H1 (cell line): ENCODE measurements around the gene SLX4IP. TPM values are rescaled to one million over a fixed set of nuclear protein-coding genes. Genes with fewer than 3 reads are reported as not detected.

Experiments used
- CHD2 ChIP-seq: IDR thresholded peaks from 2 replicates; pipeline ENCODE4 v1.6.1; 2012; ENCODE audit warnings: low read length, improper control_type of control experiment
- FOSL1 ChIP-seq: IDR thresholded peaks from 2 replicates; pipeline ENCODE4 v1.6.1; 2011; ENCODE audit warnings: mild to moderate bottlenecking, low read depth, low read length, moderate library complexity; ENCODE audit not compliant: insufficient read depth
- GABPA ChIP-seq: IDR thresholded peaks from 2 replicates; pipeline ENCODE4 v1.6.1; 2011; ENCODE audit warnings: mild to moderate bottlenecking, low read length, moderate library complexity, borderline replicate concordance; ENCODE audit not compliant: insufficient read depth
- HDAC2 ChIP-seq, 2 experiments: fragments of 300-600 bp in 1 of 2; sonication (generic) in 1 of 2; IDR thresholded peaks; 2 replicates each; pipeline ENCODE4 v1.6.1; 2011 to 2012; ENCODE audit warnings: low read depth in 2 of 2, low read length in 2 of 2, mild to moderate bottlenecking in 2 of 2, moderate library complexity in 2 of 2, borderline replicate concordance in 1 of 2, inconsistent platforms in 1 of 2
- POU5F1 ChIP-seq: IDR thresholded peaks from 2 replicates; pipeline ENCODE4 v1.6.1; 2011; ENCODE audit warnings: low read depth, mild to moderate bottlenecking, low read length, moderate library complexity
- SIN3A ChIP-seq, 2 experiments: IDR thresholded peaks in 1 of 2; conservative IDR thresholded peaks in 1 of 2; 2 replicates each; pipeline ENCODE4 v1.6.1; 2011 to 2012; ENCODE audit warnings: low read length in 2 of 2, improper control_type of control experiment in 1 of 2, low read depth in 1 of 2, mild to moderate bottlenecking in 1 of 2
- polyA plus RNA-seq, 7 experiments: library from polyadenylated mRNA; depleted of rRNA in 3 of 7; stranded (reverse) in 5 of 7; unstranded in 2 of 7; fragments of >200 nt in 5 of 7; fragments of 200-250 nt in 2 of 7; gene quantifications; 1 replicate in 5 of 7; 2 replicates in 1 of 7; 4 replicates in 1 of 7; pipeline versions ENCODE4 v1.2.1 to v1.2.3, GENCODE V29; 2011 to 2013; ENCODE audit warnings: missing spikeins in 2 of 7, mixed read lengths in 2 of 7
- total RNA-seq: library from RNA; stranded (reverse); fragmentation: NEBNext Ultra II Directional; extraction: Animal tissue kit (Norgen Biotek cat#: 25700); gene quantifications from 2 replicates; pipeline ENCODE4 v1.2.1, GENCODE V29; 2021
- TF ChIP-seq, protein P1 (sequence below): fragments of 300-600 bp; sonication (generic); IDR thresholded peaks from 2 replicates; pipeline ENCODE4 v1.7.1; 2012; ENCODE audit warnings: low read length, moderate library complexity, mild to moderate bottlenecking, inconsistent platforms; ENCODE audit not compliant: insufficient replicate concordance
- TF ChIP-seq, protein P2 (sequence below): IDR thresholded peaks from 2 replicates; pipeline ENCODE4 v1.6.1; 2012; ENCODE audit warnings: low read length, inconsistent platforms

SLX4IP gene
- total and polyA plus RNA-seq, 2 of the 8 experiments (the other 6 are each of a cell fraction or from before 2014, with no cell fraction given): 2.4 to 8.7 TPM

DNA sequence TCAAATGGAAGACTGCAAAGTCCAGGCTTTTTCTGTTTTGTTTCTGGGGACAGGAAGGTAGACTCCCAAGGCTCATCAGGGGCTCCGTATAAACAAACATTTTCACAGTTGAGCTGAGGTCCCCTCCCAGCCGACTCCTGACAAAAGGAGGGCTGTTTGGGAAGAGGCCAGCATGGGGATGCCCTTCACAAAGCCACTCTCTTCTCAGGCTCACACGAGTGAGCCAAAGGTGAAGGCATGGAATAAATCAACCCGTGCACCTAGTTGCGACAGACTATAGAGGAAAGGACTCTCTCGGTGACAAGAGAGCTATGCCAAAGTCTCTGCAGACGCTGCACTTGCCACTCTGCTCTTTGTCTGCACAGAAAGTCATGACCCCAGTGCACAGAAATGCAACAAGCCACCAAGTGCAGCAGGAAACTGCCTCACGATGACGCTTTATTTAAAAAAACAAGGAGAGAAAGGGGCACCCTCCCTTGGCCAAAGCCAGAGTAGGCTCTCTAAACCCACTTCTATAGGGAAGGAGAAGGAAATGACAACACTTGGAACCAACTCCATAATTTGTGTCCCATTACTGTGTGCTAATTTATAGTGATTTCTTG is 217.7 kb downstream of the SLX4IP start (continued):
- TF ChIP-seq, protein P1, sequence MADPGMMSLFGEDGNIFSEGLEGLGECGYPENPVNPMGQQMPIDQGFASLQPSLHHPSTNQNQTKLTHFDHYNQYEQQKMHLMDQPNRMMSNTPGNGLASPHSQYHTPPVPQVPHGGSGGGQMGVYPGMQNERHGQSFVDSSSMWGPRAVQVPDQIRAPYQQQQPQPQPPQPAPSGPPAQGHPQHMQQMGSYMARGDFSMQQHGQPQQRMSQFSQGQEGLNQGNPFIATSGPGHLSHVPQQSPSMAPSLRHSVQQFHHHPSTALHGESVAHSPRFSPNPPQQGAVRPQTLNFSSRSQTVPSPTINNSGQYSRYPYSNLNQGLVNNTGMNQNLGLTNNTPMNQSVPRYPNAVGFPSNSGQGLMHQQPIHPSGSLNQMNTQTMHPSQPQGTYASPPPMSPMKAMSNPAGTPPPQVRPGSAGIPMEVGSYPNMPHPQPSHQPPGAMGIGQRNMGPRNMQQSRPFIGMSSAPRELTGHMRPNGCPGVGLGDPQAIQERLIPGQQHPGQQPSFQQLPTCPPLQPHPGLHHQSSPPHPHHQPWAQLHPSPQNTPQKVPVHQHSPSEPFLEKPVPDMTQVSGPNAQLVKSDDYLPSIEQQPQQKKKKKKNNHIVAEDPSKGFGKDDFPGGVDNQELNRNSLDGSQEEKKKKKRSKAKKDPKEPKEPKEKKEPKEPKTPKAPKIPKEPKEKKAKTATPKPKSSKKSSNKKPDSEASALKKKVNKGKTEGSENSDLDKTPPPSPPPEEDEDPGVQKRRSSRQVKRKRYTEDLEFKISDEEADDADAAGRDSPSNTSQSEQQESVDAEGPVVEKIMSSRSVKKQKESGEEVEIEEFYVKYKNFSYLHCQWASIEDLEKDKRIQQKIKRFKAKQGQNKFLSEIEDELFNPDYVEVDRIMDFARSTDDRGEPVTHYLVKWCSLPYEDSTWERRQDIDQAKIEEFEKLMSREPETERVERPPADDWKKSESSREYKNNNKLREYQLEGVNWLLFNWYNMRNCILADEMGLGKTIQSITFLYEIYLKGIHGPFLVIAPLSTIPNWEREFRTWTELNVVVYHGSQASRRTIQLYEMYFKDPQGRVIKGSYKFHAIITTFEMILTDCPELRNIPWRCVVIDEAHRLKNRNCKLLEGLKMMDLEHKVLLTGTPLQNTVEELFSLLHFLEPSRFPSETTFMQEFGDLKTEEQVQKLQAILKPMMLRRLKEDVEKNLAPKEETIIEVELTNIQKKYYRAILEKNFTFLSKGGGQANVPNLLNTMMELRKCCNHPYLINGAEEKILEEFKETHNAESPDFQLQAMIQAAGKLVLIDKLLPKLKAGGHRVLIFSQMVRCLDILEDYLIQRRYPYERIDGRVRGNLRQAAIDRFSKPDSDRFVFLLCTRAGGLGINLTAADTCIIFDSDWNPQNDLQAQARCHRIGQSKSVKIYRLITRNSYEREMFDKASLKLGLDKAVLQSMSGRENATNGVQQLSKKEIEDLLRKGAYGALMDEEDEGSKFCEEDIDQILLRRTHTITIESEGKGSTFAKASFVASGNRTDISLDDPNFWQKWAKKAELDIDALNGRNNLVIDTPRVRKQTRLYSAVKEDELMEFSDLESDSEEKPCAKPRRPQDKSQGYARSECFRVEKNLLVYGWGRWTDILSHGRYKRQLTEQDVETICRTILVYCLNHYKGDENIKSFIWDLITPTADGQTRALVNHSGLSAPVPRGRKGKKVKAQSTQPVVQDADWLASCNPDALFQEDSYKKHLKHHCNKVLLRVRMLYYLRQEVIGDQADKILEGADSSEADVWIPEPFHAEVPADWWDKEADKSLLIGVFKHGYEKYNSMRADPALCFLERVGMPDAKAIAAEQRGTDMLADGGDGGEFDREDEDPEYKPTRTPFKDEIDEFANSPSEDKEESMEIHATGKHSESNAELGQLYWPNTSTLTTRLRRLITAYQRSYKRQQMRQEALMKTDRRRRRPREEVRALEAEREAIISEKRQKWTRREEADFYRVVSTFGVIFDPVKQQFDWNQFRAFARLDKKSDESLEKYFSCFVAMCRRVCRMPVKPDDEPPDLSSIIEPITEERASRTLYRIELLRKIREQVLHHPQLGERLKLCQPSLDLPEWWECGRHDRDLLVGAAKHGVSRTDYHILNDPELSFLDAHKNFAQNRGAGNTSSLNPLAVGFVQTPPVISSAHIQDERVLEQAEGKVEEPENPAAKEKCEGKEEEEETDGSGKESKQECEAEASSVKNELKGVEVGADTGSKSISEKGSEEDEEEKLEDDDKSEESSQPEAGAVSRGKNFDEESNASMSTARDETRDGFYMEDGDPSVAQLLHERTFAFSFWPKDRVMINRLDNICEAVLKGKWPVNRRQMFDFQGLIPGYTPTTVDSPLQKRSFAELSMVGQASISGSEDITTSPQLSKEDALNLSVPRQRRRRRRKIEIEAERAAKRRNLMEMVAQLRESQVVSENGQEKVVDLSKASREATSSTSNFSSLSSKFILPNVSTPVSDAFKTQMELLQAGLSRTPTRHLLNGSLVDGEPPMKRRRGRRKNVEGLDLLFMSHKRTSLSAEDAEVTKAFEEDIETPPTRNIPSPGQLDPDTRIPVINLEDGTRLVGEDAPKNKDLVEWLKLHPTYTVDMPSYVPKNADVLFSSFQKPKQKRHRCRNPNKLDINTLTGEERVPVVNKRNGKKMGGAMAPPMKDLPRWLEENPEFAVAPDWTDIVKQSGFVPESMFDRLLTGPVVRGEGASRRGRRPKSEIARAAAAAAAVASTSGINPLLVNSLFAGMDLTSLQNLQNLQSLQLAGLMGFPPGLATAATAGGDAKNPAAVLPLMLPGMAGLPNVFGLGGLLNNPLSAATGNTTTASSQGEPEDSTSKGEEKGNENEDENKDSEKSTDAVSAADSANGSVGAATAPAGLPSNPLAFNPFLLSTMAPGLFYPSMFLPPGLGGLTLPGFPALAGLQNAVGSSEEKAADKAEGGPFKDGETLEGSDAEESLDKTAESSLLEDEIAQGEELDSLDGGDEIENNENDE: no peak
- TF ChIP-seq, protein P2, sequence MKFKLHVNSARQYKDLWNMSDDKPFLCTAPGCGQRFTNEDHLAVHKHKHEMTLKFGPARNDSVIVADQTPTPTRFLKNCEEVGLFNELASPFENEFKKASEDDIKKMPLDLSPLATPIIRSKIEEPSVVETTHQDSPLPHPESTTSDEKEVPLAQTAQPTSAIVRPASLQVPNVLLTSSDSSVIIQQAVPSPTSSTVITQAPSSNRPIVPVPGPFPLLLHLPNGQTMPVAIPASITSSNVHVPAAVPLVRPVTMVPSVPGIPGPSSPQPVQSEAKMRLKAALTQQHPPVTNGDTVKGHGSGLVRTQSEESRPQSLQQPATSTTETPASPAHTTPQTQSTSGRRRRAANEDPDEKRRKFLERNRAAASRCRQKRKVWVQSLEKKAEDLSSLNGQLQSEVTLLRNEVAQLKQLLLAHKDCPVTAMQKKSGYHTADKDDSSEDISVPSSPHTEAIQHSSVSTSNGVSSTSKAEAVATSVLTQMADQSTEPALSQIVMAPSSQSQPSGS: no peak
- TF ChIP-seq POU5F1 (no peak), FOSL1 (no peak), CHD2 (no peak), HDAC2 (IDR thresholded peaks at IDR 0.05; ENCODE audit: borderline replicate concordance in 1 of 2, low read depth in 2 of 2, low read length in 2 of 2) (no peak), SIN3A (conservative IDR thresholded peaks at IDR 0.05 in 1 of 2, IDR thresholded peaks at IDR 0.05 in 1 of 2; ENCODE audit: low read depth in 1 of 2, low read length in 2 of 2) (no peak), GABPA (no peak)
